SK-N-SH (cell line): ENCODE data around the gene NLRP9. TPM values are rescaled to one million over a fixed set of nuclear protein-coding genes. Genes with fewer than 3 reads are reported as not detected.
"Not testable (repeated sequence)": the region's sequence is repeated elsewhere in the genome, so short reads cannot be mapped to it uniquely, and the experiment has no call there.

Source experiments
- CTCF ChIA-PET: fragments of 300-600, 350-600 bp; formaldehyde crosslinking; extraction: SDS; loops from one replicate; lab custom pipeline; 2021; lab: Yijun Ruan, JAX
- POLR2A ChIA-PET: fragments of 350-600 bp; sonication (Branson Sonifier 250); formaldehyde crosslinking; extraction: SDS; loops from one replicate; lab custom pipeline; 2020; ENCODE audit warnings: antibody characterized with exemption, inconsistent platforms; lab: Yijun Ruan, JAX
- DNase-seq: peaks from one replicate; pipeline ENCODE4 v3.0.0; 2012
- H2AFZ ChIP-seq: fragments of 200-600 bp; sonication (generic); 2 replicates; pipeline ENCODE4 v1.8.1; 2016; ENCODE audit warnings: antibody characterized with exemption, mild to moderate bottlenecking, low read depth
- H3F3A ChIP-seq: fragments of 200-600 bp; sonication (generic); replicated peaks from 2 replicates; pipeline ENCODE3; 2016; ENCODE audit warnings: antibody characterized with exemption, mild to moderate bottlenecking; ENCODE audit not compliant: insufficient read depth
- H3K27ac ChIP-seq, 2 experiments: fragments of 200-500 bp in 1 of 2; fragments of 200-600 bp in 1 of 2; sonication (Bioruptor generic) in 1 of 2; sonication (generic), shearing (Covaris generic) in 1 of 2; 2 replicates each; pipeline versions ENCODE4 v1.5.1 to v1.6.1; 2014 to 2016; ENCODE audit warnings: low read depth in 2 of 2, inconsistent platforms in 1 of 2, low read length in 1 of 2, mild to moderate bottlenecking in 1 of 2, mixed read lengths in 1 of 2
- H3K27me3 ChIP-seq: fragments of 200-600 bp; sonication (generic), shearing (Covaris generic); 2 replicates; pipeline ENCODE4 v1.6.1; 2016; ENCODE audit warnings: mixed run types; ENCODE audit not compliant: insufficient read depth
- H3K36me3 ChIP-seq, 2 experiments: fragments of 200-500 bp in 1 of 2; fragments of 200-600 bp in 1 of 2; sonication (Bioruptor generic) in 1 of 2; sonication (generic) in 1 of 2; replicated peaks in 1 of 2; 2 replicates each; pipeline versions ENCODE3 to v1.5.1; 2014 to 2016; ENCODE audit warnings: low read length in 1 of 2, mild to moderate bottlenecking in 1 of 2; ENCODE audit not compliant: insufficient read depth in 2 of 2, control insufficient read depth in 1 of 2
- H3K4me1 ChIP-seq, 2 experiments: fragments of 200-500 bp in 1 of 2; fragments of 200-600 bp in 1 of 2; sonication (Bioruptor generic) in 1 of 2; sonication (generic), shearing (Covaris generic) in 1 of 2; 2 replicates each; pipeline versions ENCODE4 v1.5.1 to v1.6.1; 2014 to 2016; ENCODE audit warnings: low read depth in 1 of 2, low read length in 1 of 2, mixed run types in 1 of 2; ENCODE audit not compliant: insufficient read depth in 2 of 2, control insufficient read depth in 1 of 2
- H3K4me2 ChIP-seq: fragments of 200-600 bp; sonication (generic), shearing (Covaris generic); 2 replicates; pipeline ENCODE4 v1.6.1; 2017; ENCODE audit warnings: mixed run types
- H3K4me3 ChIP-seq, 2 experiments: fragments of 200-500 bp in 1 of 2; fragments of 200-600 bp in 1 of 2; sonication (Bioruptor generic) in 1 of 2; sonication (generic), shearing (Covaris generic) in 1 of 2; 2 replicates each; pipeline versions ENCODE4 v1.5.1 to v1.8.1; 2014 to 2016; ENCODE audit warnings: low read depth in 2 of 2, inconsistent platforms in 1 of 2, low read length in 1 of 2, mild to moderate bottlenecking in 1 of 2, mixed read lengths in 1 of 2, moderate library complexity in 1 of 2
- H3K79me2 ChIP-seq: fragments of 200-600 bp; sonication (generic); 2 replicates; pipeline ENCODE4 v1.8.1; 2017; ENCODE audit warnings: mild to moderate bottlenecking; ENCODE audit not compliant: insufficient read depth
- H3K9ac ChIP-seq: fragments of 200-600 bp; sonication (generic); 2 replicates; pipeline ENCODE4 v1.6.1; 2017; ENCODE audit warnings: mixed run types
- H3K9me2 ChIP-seq: fragments of 200-600 bp; sonication (generic); 2 replicates; pipeline ENCODE4 v1.6.1; 2017; ENCODE audit warnings: mixed run types
- H3K9me3 ChIP-seq: fragments of 200-600 bp; sonication (generic); 2 replicates; pipeline ENCODE4 v1.6.1; 2017; ENCODE audit warnings: mixed run types, mild to moderate bottlenecking, moderate library complexity
- H4K20me1 ChIP-seq: fragments of 200-600 bp; sonication (generic); 2 replicates; pipeline ENCODE4 v1.6.1; 2017; ENCODE audit warnings: mild to moderate bottlenecking, mixed run types; ENCODE audit not compliant: insufficient read depth
- EP300 ChIP-seq, 2 experiments: IDR thresholded peaks; 2 replicates each; pipeline versions ENCODE4 v1.4.0 to v1.6.1; 2012; ENCODE audit warnings: borderline replicate concordance in 1 of 2, low read depth in 1 of 2, low read length in 1 of 2
- FOSL2 ChIP-seq: IDR thresholded peaks from 2 replicates; pipeline ENCODE4 v1.4.0; 2012; ENCODE audit warnings: low read depth, mild to moderate bottlenecking, moderate library complexity, borderline replicate concordance
- GABPA ChIP-seq: IDR thresholded peaks from 2 replicates; pipeline ENCODE4 v1.4.0; 2012; ENCODE audit warnings: low read depth, mild to moderate bottlenecking
- NRF1 ChIP-seq: IDR thresholded peaks from 2 replicates; pipeline ENCODE4 v1.6.1; 2012; ENCODE audit warnings: low read depth, mild to moderate bottlenecking, low read length
- POLR2AphosphoS5 ChIP-seq: IDR thresholded peaks from 2 replicates; pipeline ENCODE4 v1.6.1; 2012; ENCODE audit warnings: low read depth, low read length
- RAD21 ChIP-seq: IDR thresholded peaks from 2 replicates; pipeline ENCODE4 v1.6.1; 2012; ENCODE audit warnings: mild to moderate bottlenecking, low read length
- RFX5 ChIP-seq: IDR thresholded peaks from 2 replicates; pipeline ENCODE4 v1.6.1; 2012; ENCODE audit warnings: mild to moderate bottlenecking, improper control_type of control experiment, low read length
- SMC3 ChIP-seq: IDR thresholded peaks from 2 replicates; pipeline ENCODE4 v1.6.1; 2012; ENCODE audit warnings: low read depth, low read length, improper control_type of control experiment
- TAF1 ChIP-seq: IDR thresholded peaks from 2 replicates; pipeline ENCODE4 v1.6.1; 2012; ENCODE audit warnings: low read depth, mild to moderate bottlenecking, low read length, moderate library complexity, borderline replicate concordance
- TCF12 ChIP-seq: IDR thresholded peaks from 2 replicates; pipeline ENCODE4 v1.4.0; 2012
- TEAD4 ChIP-seq: IDR thresholded peaks from 2 replicates; pipeline ENCODE4 v1.4.0; 2012; ENCODE audit warnings: mild to moderate bottlenecking, borderline replicate concordance; ENCODE audit not compliant: insufficient read depth
- USF2 ChIP-seq: fragments of 150-350 bp; IDR thresholded peaks from 2 replicates; pipeline ENCODE4 v1.6.1; 2017; ENCODE audit warnings: antibody characterized with exemption, low read length, low read depth, borderline replicate concordance
- WGBS: methylation state at CpG from one replicate; pipeline ENCODE4 v1.1.6; 2017; ENCODE audit warnings: low lambda C conversion rate; 5-methylcytosine and 5-hydroxymethylcytosine counted together
- polyA plus RNA-seq, 3 experiments: library from polyadenylated mRNA; depleted of rRNA; stranded (reverse); fragments of >200 nt; gene quantifications; 2 replicates each; pipeline ENCODE4 v1.2.3, GENCODE V29; 2012
- TF ChIP-seq, protein P1 (sequence below): fragments of 150-350 bp; IDR thresholded peaks from 2 replicates; pipeline ENCODE4 v1.6.1; 2016; ENCODE audit warnings: mild to moderate bottlenecking, low read depth, low read length
- TF ChIP-seq, protein P2 (sequence below): IDR thresholded peaks from 2 replicates; pipeline ENCODE4 v1.4.0; 2012; ENCODE audit warnings: low read depth, borderline replicate concordance
- TF ChIP-seq, protein P3 (sequence below): fragments of 200-600 bp; sonication (generic); IDR thresholded peaks from 2 replicates; pipeline ENCODE4 v1.6.1; 2017; ENCODE audit warnings: antibody characterized with exemption, mild to moderate bottlenecking, moderate library complexity
- TF ChIP-seq, protein P4 (sequence below): IDR thresholded peaks from 2 replicates; pipeline ENCODE4 v1.6.1; 2012; ENCODE audit warnings: mild to moderate bottlenecking, low read depth, low read length, moderate library complexity

The NLRP9 gene
- polyA plus RNA-seq, 1 of the 3 experiments (the other 2 are of a cell fraction), result not detected

- H3K9me2 ChIP-seq, H3K9me3 ChIP-seq, H3K36me3 ChIP-seq, H3K4me3 ChIP-seq, POLR2A ChIA-PET, H4K20me1 ChIP-seq, H3K27ac ChIP-seq, H3F3A ChIP-seq, H3K79me2 ChIP-seq, H3K9ac ChIP-seq, H2AFZ ChIP-seq, DNase-seq, H3K4me2 ChIP-seq, H3K4me1 ChIP-seq: not testable (repeated sequence)
- peaks cover 55% of the 10 kb centered on the region; the same call in 1 of the 2 replicates for H3K27me3 ChIP-seq
- CTCF ChIA-PET, result interaction anchor here (1.0 kb wide), 1 partner anchor 535 kb away, joined by 4 read pairs; no protein-coding TSS in a partner anchor
- 11% methylated on average over 13 of the region's 13 CpGs for WGBS
Observed at GRCh38 chr19:55717879-55718711, 20.1 kb downstream of the NLRP9 start.

- H3K4me2 ChIP-seq, result no peak overlapping the region
- H3K27me3 ChIP-seq, result peaks cover 55% of the 10 kb centered on the region; the same call in 1 of the 2 replicates
- H3K9me3 ChIP-seq, result no peaks in the 10 kb centered on the region
- H3K79me2 ChIP-seq, result no peaks in the 10 kb centered on the region
- H4K20me1 ChIP-seq, result no peaks in the 10 kb centered on the region
- POLR2A ChIA-PET, result no interaction called here
- no peaks in the 10 kb centered on the region for H3K9me2 ChIP-seq
- WGBS, result 22% methylated on average over 11 of the region's 11 CpGs
- CTCF ChIA-PET, result no interaction called here
- no peak overlapping the region for H3K27ac ChIP-seq
- H3K36me3 ChIP-seq, result no peaks in the 10 kb centered on the region
- H3K9ac ChIP-seq, result no peak overlapping the region
- H2AFZ ChIP-seq, result no peak overlapping the region
- DNase-seq, result no peak
- H3K4me3 ChIP-seq, result no peak overlapping the region
- H3F3A ChIP-seq, result no peaks in the 10 kb centered on the region
- H3K4me1 ChIP-seq, result no peaks in the 10 kb centered on the region
- TF ChIP-seq, protein P1, sequence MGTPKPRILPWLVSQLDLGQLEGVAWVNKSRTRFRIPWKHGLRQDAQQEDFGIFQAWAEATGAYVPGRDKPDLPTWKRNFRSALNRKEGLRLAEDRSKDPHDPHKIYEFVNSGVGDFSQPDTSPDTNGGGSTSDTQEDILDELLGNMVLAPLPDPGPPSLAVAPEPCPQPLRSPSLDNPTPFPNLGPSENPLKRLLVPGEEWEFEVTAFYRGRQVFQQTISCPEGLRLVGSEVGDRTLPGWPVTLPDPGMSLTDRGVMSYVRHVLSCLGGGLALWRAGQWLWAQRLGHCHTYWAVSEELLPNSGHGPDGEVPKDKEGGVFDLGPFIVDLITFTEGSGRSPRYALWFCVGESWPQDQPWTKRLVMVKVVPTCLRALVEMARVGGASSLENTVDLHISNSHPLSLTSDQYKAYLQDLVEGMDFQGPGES, result no peak
- TF ChIP-seq TEAD4, result no peak
- no peak for TF ChIP-seq FOSL2
- TF ChIP-seq, protein P2, sequence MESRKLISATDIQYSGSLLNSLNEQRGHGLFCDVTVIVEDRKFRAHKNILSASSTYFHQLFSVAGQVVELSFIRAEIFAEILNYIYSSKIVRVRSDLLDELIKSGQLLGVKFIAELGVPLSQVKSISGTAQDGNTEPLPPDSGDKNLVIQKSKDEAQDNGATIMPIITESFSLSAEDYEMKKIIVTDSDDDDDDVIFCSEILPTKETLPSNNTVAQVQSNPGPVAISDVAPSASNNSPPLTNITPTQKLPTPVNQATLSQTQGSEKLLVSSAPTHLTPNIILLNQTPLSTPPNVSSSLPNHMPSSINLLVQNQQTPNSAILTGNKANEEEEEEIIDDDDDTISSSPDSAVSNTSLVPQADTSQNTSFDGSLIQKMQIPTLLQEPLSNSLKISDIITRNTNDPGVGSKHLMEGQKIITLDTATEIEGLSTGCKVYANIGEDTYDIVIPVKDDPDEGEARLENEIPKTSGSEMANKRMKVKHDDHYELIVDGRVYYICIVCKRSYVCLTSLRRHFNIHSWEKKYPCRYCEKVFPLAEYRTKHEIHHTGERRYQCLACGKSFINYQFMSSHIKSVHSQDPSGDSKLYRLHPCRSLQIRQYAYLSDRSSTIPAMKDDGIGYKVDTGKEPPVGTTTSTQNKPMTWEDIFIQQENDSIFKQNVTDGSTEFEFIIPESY, result no peak
- no peak for TF ChIP-seq RAD21
- TF ChIP-seq EP300 (IDR thresholded peaks at IDR 0.05; ENCODE audit: borderline replicate concordance in 1 of 2, low read depth in 1 of 2, low read length in 1 of 2), result no peak
- TF ChIP-seq, protein P3, sequence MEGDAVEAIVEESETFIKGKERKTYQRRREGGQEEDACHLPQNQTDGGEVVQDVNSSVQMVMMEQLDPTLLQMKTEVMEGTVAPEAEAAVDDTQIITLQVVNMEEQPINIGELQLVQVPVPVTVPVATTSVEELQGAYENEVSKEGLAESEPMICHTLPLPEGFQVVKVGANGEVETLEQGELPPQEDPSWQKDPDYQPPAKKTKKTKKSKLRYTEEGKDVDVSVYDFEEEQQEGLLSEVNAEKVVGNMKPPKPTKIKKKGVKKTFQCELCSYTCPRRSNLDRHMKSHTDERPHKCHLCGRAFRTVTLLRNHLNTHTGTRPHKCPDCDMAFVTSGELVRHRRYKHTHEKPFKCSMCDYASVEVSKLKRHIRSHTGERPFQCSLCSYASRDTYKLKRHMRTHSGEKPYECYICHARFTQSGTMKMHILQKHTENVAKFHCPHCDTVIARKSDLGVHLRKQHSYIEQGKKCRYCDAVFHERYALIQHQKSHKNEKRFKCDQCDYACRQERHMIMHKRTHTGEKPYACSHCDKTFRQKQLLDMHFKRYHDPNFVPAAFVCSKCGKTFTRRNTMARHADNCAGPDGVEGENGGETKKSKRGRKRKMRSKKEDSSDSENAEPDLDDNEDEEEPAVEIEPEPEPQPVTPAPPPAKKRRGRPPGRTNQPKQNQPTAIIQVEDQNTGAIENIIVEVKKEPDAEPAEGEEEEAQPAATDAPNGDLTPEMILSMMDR, result no peak
- TF ChIP-seq, protein P4, sequence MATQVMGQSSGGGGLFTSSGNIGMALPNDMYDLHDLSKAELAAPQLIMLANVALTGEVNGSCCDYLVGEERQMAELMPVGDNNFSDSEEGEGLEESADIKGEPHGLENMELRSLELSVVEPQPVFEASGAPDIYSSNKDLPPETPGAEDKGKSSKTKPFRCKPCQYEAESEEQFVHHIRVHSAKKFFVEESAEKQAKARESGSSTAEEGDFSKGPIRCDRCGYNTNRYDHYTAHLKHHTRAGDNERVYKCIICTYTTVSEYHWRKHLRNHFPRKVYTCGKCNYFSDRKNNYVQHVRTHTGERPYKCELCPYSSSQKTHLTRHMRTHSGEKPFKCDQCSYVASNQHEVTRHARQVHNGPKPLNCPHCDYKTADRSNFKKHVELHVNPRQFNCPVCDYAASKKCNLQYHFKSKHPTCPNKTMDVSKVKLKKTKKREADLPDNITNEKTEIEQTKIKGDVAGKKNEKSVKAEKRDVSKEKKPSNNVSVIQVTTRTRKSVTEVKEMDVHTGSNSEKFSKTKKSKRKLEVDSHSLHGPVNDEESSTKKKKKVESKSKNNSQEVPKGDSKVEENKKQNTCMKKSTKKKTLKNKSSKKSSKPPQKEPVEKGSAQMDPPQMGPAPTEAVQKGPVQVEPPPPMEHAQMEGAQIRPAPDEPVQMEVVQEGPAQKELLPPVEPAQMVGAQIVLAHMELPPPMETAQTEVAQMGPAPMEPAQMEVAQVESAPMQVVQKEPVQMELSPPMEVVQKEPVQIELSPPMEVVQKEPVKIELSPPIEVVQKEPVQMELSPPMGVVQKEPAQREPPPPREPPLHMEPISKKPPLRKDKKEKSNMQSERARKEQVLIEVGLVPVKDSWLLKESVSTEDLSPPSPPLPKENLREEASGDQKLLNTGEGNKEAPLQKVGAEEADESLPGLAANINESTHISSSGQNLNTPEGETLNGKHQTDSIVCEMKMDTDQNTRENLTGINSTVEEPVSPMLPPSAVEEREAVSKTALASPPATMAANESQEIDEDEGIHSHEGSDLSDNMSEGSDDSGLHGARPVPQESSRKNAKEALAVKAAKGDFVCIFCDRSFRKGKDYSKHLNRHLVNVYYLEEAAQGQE, result no peak
- no peak for TF ChIP-seq TCF12
- TF ChIP-seq SMC3, result no peak
- no peak for TF ChIP-seq POLR2AphosphoS5
- no peak for TF ChIP-seq NRF1
- no peak for TF ChIP-seq GABPA
- TF ChIP-seq USF2, result no peak
- no peak for TF ChIP-seq TAF1
- no peak for TF ChIP-seq RFX5
Observed at GRCh38 chr19:55717251-55717650, 21.0 kb downstream of the NLRP9 start.
